IPS-18a (cell line): ENCODE measurements around the gene SVIL.
A peak's percentile ranks its signal among the peaks of the same experiment; 100 is the strongest.
"Not testable (repeated sequence)": the region's sequence is repeated elsewhere in the genome, so short reads cannot be mapped to it uniquely, and the experiment has no call there.

Source experiments
- H3K27ac ChIP-seq: one replicate; pipeline ENCODE4 v1.5.1; 2013; ENCODE audit warnings: low read length
- H3K27me3 ChIP-seq: one replicate; pipeline ENCODE4 v1.6.1; 2013; ENCODE audit warnings: mild to moderate bottlenecking, low read length; ENCODE audit not compliant: control insufficient read depth, insufficient read depth
- H3K36me3 ChIP-seq: one replicate; pipeline ENCODE4 v1.6.1; 2013; ENCODE audit warnings: low read depth, low read length; ENCODE audit not compliant: control insufficient read depth
- H3K4me1 ChIP-seq: one replicate; pipeline ENCODE4 v1.6.1; 2013; ENCODE audit warnings: low read depth, low read length; ENCODE audit not compliant: control insufficient read depth
- H3K4me3 ChIP-seq: one replicate; pipeline ENCODE4 v1.5.1; 2013; ENCODE audit warnings: low read length
- H3K9ac ChIP-seq: one replicate; pipeline ENCODE4 v1.6.1; 2013; ENCODE audit warnings: mild to moderate bottlenecking, low read length, moderate library complexity
- H3K9me3 ChIP-seq: one replicate; pipeline ENCODE4 v1.6.1; 2013; ENCODE audit warnings: low read depth, low read length; ENCODE audit not compliant: control insufficient read depth

The SVIL gene

GRCh38 chr10:29501692-29502091 lies 133.1 kb downstream of the SVIL start:
- no peak overlapping the region for H3K9ac ChIP-seq
- H3K36me3 ChIP-seq, result no peaks in the 10 kb centered on the region
- no peaks in the 10 kb centered on the region for H3K9me3 ChIP-seq
- H3K27ac ChIP-seq, result no peak overlapping the region
- H3K4me1 ChIP-seq, result peaks cover 6% of the 10 kb centered on the region
- H3K4me3 ChIP-seq, result no peak overlapping the region
- H3K27me3 ChIP-seq, result no peaks in the 10 kb centered on the region

DNA sequence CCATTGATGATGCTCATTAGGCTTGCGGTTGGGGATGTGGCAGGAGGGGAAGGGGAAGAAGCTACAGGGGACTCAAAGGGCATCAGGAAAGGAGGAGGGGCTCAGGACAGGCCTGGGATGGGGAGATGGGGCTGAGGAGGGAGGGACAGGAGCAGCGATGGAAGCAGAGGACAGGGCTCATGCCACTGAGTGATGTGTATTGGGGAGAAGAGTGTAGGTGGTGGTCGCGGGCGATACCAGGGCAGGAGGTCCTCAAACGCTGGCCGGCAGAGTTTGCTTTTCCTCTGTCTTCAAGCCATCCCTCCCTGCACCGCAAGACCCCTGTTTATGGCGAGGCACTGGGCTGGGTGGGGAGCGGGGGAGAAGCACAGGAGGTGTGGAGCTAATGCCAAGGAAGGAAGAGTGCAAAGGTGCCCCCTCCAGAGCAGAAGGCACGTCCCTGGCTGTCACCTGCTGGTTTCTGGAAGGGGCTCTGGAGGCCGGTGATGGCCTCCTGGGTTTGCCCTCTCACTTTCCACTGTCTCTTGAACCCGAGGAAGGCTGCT lies 134.7 kb downstream of the SVIL start:
- H3K36me3 ChIP-seq, result no peaks in the 10 kb centered on the region
- H3K4me3 ChIP-seq, result no peak overlapping the region
- H3K27me3 ChIP-seq, result no peaks in the 10 kb centered on the region
- no peak overlapping the region for H3K27ac ChIP-seq
- H3K9ac ChIP-seq, result no peak overlapping the region
- H3K9me3 ChIP-seq, result no peaks in the 10 kb centered on the region
- peaks cover 11% of the 10 kb centered on the region for H3K4me1 ChIP-seq

DNA sequence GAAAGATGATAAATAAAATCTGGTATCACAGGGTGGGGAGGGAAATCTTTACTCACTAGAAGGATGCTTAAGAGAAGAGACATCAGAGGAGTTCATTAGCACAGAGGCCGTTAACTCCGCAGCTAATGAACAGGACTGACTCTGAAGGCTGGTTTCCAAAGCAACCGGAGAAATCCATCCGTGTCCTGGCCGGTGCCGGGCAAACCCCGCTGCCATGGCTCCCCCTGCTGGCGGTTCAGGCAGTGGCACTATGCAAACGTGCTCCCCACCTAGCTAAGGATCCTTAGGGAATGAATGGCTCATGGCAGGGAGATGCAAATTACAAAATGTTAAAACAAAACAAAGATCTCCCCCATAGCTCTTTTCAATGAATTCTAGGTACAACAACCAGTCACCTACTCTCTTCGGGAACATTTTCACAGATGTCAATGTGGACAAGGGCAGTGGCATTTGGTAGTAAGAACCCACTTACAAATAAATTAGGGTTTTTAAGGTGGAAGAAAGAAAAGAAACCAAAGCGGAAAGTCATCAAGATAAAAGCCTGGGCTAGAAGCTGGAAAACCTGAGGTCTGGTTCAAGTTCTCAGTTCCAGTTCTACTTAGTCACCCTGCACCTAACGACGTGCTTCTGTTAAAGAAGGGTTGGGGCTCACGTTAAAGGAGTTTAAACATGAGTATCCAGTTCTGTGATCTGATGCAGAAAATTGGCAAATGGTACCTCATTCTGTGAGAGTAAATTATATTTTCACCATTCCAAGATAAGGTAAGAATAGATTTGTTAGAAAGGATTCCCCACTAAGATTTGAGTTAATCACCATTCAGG lies 138.2 kb downstream of the SVIL start:
- H3K4me1 ChIP-seq, result peaks cover 11% of the 10 kb centered on the region
- no peaks in the 10 kb centered on the region for H3K27me3 ChIP-seq
- peak overlapping the region; percentile 51 for H3K27ac ChIP-seq
- H3K36me3 ChIP-seq, result no peaks in the 10 kb centered on the region
- no peak overlapping the region for H3K4me3 ChIP-seq
- H3K9me3 ChIP-seq, result no peaks in the 10 kb centered on the region
- no peak overlapping the region for H3K9ac ChIP-seq

- H3K9me3 ChIP-seq, result no peaks in the 10 kb centered on the region
These were observed 139.4 kb downstream of the SVIL start for GRCh38 chr10:29495366-29495765.

GRCh38 chr10:29493697-29494096 lies 141.1 kb downstream of the SVIL start:
- H3K4me3 ChIP-seq, result no peak overlapping the region
- no peaks in the 10 kb centered on the region for H3K36me3 ChIP-seq
- H3K27ac ChIP-seq, result no peak overlapping the region
- H3K27me3 ChIP-seq, result no peaks in the 10 kb centered on the region
- H3K9ac ChIP-seq, result no peak overlapping the region
- peaks cover 11% of the 10 kb centered on the region for H3K4me1 ChIP-seq
- no peaks in the 10 kb centered on the region for H3K9me3 ChIP-seq

More at GRCh38 chr10:29495366-29495765, 139.4 kb downstream of the SVIL start:
- H3K27me3 ChIP-seq, result no peaks in the 10 kb centered on the region
- H3K36me3 ChIP-seq, result no peaks in the 10 kb centered on the region
- H3K27ac ChIP-seq, result no peak overlapping the region
- no peak overlapping the region for H3K9ac ChIP-seq
- peaks cover 11% of the 10 kb centered on the region for H3K4me1 ChIP-seq
- H3K4me3 ChIP-seq, result no peak overlapping the region

DNA sequence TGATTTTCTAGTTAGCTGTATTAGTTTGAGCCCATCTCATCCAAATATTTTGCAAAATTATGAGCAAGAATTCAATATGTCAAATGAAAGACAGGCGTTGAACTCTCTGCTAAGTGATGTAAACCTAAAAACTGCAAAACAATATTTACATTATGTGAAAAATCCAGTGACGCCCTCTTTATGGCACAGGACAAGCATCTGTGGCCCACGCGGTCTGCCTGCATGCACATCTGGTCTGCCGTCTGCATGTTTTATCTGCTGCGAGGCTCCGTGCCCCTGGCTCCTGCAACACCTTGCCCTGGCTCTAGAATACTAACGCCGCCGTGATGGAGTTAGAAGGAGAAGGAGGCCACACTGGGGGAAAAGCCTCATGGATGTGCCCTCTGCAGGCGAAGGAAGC lies 142.0 kb downstream of the SVIL start:
- no peaks in the 10 kb centered on the region for H3K36me3 ChIP-seq
- peaks cover 11% of the 10 kb centered on the region for H3K4me1 ChIP-seq
- H3K27ac ChIP-seq, result no peak overlapping the region
- no peaks in the 10 kb centered on the region for H3K9me3 ChIP-seq
- H3K4me3 ChIP-seq, result no peak overlapping the region
- H3K27me3 ChIP-seq, result no peaks in the 10 kb centered on the region
- no peak overlapping the region for H3K9ac ChIP-seq

- H3K27me3 ChIP-seq, result no peaks in the 10 kb centered on the region
- H3K9ac ChIP-seq, result no peak overlapping the region
- H3K36me3 ChIP-seq, result no peaks in the 10 kb centered on the region
- H3K4me1 ChIP-seq, result peaks cover 7% of the 10 kb centered on the region
- H3K9me3 ChIP-seq, result no peaks in the 10 kb centered on the region
- H3K4me3 ChIP-seq, result no peak overlapping the region
- no peak overlapping the region for H3K27ac ChIP-seq
These were observed 142.9 kb downstream of the SVIL start for GRCh38 chr10:29491918-29492317.

- not testable (repeated sequence) for H3K27me3 ChIP-seq, H3K27ac ChIP-seq, H3K4me1 ChIP-seq, H3K36me3 ChIP-seq, H3K9ac ChIP-seq, H3K4me3 ChIP-seq, H3K9me3 ChIP-seq
These were observed 143.9 kb downstream of the SVIL start for GRCh38 chr10:29490781-29491280.

GRCh38 chr10:29488471-29488870 lies 146.3 kb downstream of the SVIL start:
- not testable (repeated sequence) for H3K9ac ChIP-seq, H3K36me3 ChIP-seq, H3K9me3 ChIP-seq, H3K27me3 ChIP-seq, H3K4me1 ChIP-seq, H3K4me3 ChIP-seq, H3K27ac ChIP-seq

- not testable (repeated sequence) for H3K27me3 ChIP-seq, H3K9ac ChIP-seq, H3K4me1 ChIP-seq, H3K36me3 ChIP-seq, H3K4me3 ChIP-seq, H3K27ac ChIP-seq, H3K9me3 ChIP-seq
These were observed 146.9 kb downstream of the SVIL start for GRCh38 chr10:29487884-29488266.

- not testable (repeated sequence) for H3K27ac ChIP-seq, H3K27me3 ChIP-seq, H3K9me3 ChIP-seq, H3K36me3 ChIP-seq, H3K4me3 ChIP-seq, H3K9ac ChIP-seq
- H3K4me1 ChIP-seq, result peaks cover 11% of the 10 kb centered on the region
These were observed 147.5 kb downstream of the SVIL start for GRCh38 chr10:29487032-29487883.
